ENCODE results near the gene TBC1D25.

GRCh38 chrX:48590203-48591103 lies 50.9 kb downstream of the TBC1D25 start:
- TF ChIP-seq CTCF (conservative IDR thresholded peaks at IDR 0.05; ENCODE audit: low read depth in 2 of 2) (no peak), EZH2 (IDR thresholded peaks at IDR 0.05; ENCODE audit: low read depth, unreplicated experiment) (no peak), JUNB (IDR thresholded peaks at IDR 0.05; ENCODE audit: unreplicated experiment) (no peak), CREB1 (CRISPR knock-in tag; IDR thresholded peaks at IDR 0.05; ENCODE audit: low read depth) (no peak), REST (IDR thresholded peaks at IDR 0.05; ENCODE audit: unreplicated experiment) (no peak), ZNF114 (CRISPR knock-in tag; IDR thresholded peaks at IDR 0.05) (no peak), POLR2AphosphoS5 (IDR thresholded peaks at IDR 0.05; ENCODE audit: low read depth) (no peak), EZH2phosphoT487 (IDR thresholded peaks at IDR 0.05; ENCODE audit: unreplicated experiment) (no peak)

Measured in GM23338 (cell line).